ENCODE measurements around the gene ELOVL2.

ELOVL2 gene

DNA sequence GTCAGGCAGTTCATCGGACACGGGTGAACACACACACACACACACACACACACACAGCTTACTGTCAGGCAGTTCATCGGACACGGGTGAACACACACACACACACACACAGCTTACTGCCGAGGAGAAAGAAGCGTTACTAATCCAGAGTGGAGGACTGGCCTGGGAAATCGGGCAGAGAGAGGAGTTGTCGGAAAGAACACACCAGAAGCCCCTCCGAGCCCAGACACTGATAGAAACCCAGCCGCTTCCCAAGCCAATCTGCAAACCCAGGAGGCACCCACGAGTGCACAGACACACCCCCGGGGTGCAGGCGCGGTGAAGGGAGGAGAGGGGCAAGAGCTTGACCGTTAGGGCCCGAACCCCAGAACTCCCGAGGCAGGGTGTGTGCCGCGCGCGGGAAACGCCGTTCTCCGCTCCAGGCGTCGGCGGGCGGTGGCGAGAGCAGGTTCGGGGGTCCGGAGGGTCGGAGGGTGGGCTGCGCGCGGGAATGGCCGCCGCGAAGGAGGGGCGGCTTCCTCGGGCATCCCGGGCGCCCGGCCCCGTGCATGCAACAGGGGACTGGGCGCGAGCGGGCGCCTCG, 636 bp downstream of the ELOVL2 start:
- no peak overlapping the region for H3K4me3 ChIP-seq (ENCODE audit: low read length)
- DNase-seq (ENCODE audit: low read depth): no peak
- TF ChIP-seq, protein P1, sequence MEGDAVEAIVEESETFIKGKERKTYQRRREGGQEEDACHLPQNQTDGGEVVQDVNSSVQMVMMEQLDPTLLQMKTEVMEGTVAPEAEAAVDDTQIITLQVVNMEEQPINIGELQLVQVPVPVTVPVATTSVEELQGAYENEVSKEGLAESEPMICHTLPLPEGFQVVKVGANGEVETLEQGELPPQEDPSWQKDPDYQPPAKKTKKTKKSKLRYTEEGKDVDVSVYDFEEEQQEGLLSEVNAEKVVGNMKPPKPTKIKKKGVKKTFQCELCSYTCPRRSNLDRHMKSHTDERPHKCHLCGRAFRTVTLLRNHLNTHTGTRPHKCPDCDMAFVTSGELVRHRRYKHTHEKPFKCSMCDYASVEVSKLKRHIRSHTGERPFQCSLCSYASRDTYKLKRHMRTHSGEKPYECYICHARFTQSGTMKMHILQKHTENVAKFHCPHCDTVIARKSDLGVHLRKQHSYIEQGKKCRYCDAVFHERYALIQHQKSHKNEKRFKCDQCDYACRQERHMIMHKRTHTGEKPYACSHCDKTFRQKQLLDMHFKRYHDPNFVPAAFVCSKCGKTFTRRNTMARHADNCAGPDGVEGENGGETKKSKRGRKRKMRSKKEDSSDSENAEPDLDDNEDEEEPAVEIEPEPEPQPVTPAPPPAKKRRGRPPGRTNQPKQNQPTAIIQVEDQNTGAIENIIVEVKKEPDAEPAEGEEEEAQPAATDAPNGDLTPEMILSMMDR (IDR thresholded peaks at IDR 0.05; ENCODE audit: insufficient read depth, low read depth, low read length, missing control alignments): no peak

GRCh38 chr6:11042750-11043377, 1.2 kb downstream of the ELOVL2 start:
- peak; percentile 6 for DNase-seq (ENCODE audit: low read depth)
- TF ChIP-seq, protein P1 (IDR thresholded peaks at IDR 0.05; ENCODE audit: insufficient read depth, low read depth, low read length, missing control alignments): no peak
- H3K4me3 ChIP-seq (ENCODE audit: low read length): no peak overlapping the region

- TF ChIP-seq, protein P1 (IDR thresholded peaks at IDR 0.05; ENCODE audit: insufficient read depth, low read depth, low read length, missing control alignments): no peak
- no peak for DNase-seq (ENCODE audit: low read depth)
- H3K4me3 ChIP-seq (ENCODE audit: low read length): no peak overlapping the region
These were observed 1.9 kb downstream of the ELOVL2 start for GRCh38 chr6:11042025-11042749.

GRCh38 chr6:11040134-11040533, 4.0 kb downstream of the ELOVL2 start:
- no peak for DNase-seq (ENCODE audit: low read depth)
- no peak overlapping the region for H3K4me3 ChIP-seq (ENCODE audit: low read length)
- TF ChIP-seq, protein P1 (IDR thresholded peaks at IDR 0.05; ENCODE audit: insufficient read depth, low read depth, low read length, missing control alignments): no peak

- no peak overlapping the region for H3K4me3 ChIP-seq (ENCODE audit: low read length)
- no peak for DNase-seq (ENCODE audit: low read depth)
- TF ChIP-seq, protein P1 (IDR thresholded peaks at IDR 0.05; ENCODE audit: insufficient read depth, low read depth, low read length, missing control alignments): no peak
These were observed 5.1 kb downstream of the ELOVL2 start for GRCh38 chr6:11039040-11039439.

DNA sequence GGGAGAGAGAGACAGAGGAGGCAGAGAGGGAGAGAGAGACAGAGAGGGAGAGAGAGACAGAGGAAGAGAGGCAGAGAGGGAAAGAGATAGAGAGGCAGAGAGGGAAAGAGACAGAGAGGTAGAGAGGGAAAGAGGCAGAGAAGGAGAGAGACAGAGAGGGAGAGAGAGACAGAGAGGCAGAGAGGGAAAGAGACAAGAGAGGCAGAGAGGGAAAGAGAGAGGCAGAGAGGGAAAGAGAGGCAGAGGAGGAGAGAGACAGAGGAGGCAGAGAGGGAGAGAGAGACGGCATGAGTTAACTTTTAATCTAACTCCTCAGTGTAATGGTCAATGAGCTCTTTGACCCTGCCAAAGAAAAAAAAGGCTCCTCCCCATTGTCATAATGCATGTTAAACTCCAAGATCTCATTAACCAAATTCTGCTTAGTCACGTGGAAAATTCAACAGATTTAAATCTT, 7.1 kb downstream of the ELOVL2 start:
- H3K4me3 ChIP-seq (ENCODE audit: low read length): no peak overlapping the region
- TF ChIP-seq, protein P1 (IDR thresholded peaks at IDR 0.05; ENCODE audit: insufficient read depth, low read depth, low read length, missing control alignments): no peak
- no peak for DNase-seq (ENCODE audit: low read depth)
